Dedifferentiated amniotic fluid mesenchymal stem cell (primary cell): ENCODE data around the gene GPX6.
"Not testable (repeated sequence)": the region's sequence is repeated elsewhere in the genome, so short reads cannot be mapped to it uniquely, and the experiment has no call there.

Experiments
- DNase-seq: peaks from one replicate; pipeline ENCODE4 v3.0.0-alpha.2; 2016; ENCODE audit errors: extremely low spot score

The GPX6 gene

DNA sequence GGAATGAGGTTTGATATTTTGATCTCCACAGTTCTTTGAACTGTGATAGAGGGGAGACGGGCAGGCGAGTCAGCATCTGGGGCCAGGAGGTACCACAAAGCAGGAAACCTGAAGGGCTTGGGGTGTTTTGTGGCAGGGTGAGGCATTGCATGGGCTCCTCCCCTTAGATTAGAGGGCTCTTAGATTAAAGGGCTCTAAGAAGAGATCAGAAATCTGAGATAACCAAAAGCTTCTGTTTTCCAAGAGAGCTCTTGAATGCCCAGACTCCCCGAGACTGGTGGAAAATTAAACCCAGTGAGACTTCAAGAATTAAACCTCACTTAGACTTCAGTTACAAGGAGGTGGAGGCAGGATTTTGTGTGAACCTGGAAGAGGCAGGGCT is 7.6 kb upstream of the GPX6 start:
- DNase-seq, result no peak

DNA sequence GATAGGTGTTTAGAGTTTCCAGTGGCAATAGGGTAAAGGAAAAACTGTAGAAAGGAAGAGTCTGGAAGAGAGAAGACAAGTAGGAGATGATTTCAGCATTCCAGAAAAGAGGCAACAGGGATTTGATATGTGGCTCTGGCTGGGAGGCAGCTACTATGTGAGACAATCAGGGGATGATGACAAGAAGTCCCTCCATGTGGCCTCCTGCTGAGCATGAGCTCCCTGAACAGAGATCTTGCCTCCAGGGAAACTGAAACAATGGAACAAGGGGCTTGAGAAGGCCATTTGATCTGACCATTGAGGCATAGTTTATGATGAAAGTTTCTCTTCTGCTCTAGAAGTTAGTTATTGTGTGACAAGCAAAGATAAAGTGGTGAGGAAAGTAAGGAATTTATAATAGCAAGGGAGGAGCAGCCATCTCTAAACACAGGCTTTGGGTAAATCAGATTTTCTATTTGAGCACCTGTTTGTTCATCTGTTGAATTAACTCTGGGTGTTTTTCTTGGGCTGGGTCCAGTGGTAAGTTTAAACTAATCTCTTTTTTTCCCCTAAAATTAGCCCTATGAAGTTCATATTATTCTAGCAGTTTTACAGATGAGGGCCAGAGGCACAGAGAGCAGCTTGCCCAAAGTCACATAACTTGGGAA is 7.1 kb upstream of the GPX6 start:
- no peak for DNase-seq

DNA sequence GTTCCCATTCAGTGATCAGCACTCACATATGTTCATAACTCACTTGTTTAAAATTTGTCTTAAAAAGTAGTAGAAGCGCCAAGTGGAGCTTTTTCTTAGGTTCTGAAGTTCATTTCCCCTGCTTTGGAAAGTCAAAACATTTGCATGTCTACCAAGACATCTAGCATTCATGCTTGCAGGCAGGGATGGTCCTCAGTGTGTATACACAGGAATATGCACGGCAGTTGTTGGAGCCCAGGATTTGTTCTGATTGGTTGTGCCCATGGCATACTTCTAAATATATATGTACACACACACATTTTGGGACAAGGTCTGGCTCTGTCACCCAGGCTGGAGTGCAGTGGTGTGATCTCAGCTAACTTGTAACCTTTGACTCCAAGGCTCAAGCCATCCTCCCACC is 2.4 kb upstream of the GPX6 start:
- no peak for DNase-seq

DNA sequence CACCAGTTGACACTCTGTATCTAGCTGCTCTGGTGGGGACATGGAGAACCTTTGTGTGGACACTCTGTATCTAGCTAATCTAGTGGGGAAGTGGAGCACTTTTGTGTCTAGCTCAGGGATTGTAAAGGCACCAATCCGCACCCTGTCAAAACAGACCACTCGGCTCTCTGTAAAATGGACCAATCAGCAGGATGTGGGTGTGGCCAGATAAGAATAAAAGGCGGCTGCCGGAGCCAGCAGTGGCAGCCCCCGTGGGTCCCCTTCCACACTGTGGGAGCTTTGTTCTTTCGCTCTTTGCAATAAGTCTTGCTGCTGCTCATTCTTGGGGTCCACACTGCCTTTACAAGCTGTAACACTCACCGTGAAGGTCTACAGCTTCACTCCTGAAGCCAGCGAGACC is 3.2 kb downstream of the GPX6 start:
- not testable (repeated sequence) for DNase-seq

- no peak for DNase-seq
Observed at GRCh38 chr6:28511628-28512300, 3.8 kb downstream of the GPX6 start.

- no peak for DNase-seq
Observed at GRCh38 chr6:28506807-28507475, 8.7 kb downstream of the GPX6 start.

DNA sequence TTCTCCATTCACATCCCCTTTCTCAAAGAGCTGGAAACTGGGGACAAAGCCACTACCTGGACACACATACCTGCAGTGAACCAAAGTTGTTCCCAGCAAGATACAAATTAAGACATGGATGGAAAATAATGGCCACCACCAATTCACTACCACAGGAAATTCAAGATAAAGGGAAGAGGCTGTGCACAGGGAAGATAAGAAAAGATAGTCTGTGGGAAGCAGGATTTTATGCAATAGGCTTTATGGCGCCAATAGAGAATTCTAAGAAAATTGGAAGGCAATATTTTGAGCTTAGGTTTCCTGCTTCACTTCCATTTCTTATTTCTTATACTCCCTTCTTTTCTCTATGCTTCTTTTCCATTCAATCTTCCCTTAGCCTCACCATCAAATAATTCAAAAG is 9.9 kb downstream of the GPX6 start:
- no peak for DNase-seq

GRCh38 chr6:28502709-28503305 is 12.8 kb downstream of the GPX6 start:
- not testable (repeated sequence) for DNase-seq

DNA sequence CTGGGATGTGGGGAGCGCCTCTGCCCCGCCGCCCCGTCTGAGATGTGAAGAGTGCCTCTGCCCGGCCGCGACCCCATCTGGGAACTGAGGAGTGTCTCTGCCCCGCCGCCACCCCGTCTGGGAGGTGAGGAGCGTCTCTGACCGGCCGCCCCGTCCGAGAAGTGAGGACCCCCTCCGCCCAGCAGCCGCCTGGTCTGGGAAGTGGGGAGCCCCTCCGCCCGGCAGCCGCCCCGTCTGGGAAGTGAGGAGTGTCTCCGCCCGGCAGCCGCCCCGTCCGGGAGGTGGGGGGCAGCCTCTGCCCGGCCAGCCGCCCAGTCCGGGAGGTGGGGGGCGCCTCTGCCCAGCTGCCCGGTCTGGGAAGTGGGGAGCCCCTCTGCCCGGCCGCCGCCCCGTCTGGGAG is 13.5 kb downstream of the GPX6 start:
- DNase-seq, result not testable (repeated sequence)

GRCh38 chr6:28501259-28501658 is 14.3 kb downstream of the GPX6 start:
- no peak for DNase-seq

- DNase-seq, result no peak
Observed at GRCh38 chr6:28497893-28498292, 17.7 kb downstream of the GPX6 start.

GRCh38 chr6:28497306-28497705 is 18.3 kb downstream of the GPX6 start:
- DNase-seq, result no peak

- DNase-seq, result no peak
Observed at GRCh38 chr6:28496099-28496779, 19.4 kb downstream of the GPX6 start.

DNA sequence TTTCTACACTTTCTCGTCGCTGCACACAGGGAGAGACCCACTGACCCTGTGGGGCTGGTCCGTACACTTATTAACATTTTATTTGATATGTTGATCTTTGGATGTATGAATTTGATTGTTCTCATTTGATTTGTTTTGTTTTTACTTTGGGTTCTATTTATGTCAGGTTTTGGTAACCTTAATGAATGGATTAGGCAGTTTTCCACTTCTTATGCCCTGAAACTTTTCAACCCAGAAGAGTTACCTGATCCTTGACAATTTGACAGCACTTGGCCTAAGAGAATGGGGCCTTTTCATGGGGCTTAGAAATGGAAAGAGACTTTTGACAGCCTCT is 23.6 kb downstream of the GPX6 start:
- no peak for DNase-seq

DNA sequence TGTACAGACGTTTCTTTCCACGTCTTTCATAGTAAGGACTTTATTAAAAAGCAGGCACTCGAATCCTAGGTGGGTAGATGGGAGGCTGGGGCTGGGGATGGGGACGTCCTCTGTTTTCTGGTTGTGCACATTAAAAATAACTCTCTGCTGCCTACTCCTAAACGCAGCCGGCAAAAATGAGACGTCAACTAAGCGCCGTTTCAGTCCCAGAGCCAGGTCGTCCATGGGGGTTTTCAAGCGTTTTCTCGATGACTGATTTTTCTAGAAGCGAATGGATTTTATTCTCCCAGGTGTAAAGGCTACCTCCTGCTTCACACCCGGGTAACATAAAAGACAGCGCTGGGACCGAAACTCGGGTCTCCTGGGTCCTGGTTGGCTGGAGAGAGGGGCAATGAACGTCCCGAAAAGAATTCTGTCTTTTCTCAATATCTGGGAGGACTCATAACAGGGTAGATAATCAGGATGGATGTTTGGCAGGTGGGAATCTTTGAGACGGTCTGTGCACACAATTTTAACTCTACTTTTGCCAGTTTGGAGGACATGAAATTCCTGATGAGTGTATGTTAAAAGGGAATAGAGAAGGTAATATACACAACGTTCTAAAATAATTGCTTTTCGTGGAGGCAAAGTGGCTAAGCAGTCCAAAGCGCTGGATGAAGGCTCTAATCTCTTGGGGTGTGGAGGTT is 25.2 kb downstream of the GPX6 start:
- no peak for DNase-seq

- peak; percentile 85 for DNase-seq
Observed at GRCh38 chr6:28489366-28490204, 26.0 kb downstream of the GPX6 start.

GRCh38 chr6:28488916-28489365 is 26.7 kb downstream of the GPX6 start:
- peak; percentile 87 for DNase-seq

- no peak for DNase-seq
Observed at GRCh38 chr6:28486988-28487742, 28.4 kb downstream of the GPX6 start.

GRCh38 chr6:28486533-28486932 is 29.1 kb downstream of the GPX6 start:
- no peak for DNase-seq

GRCh38 chr6:28485482-28485881 is 30.1 kb downstream of the GPX6 start:
- DNase-seq, result no peak
